LNCAP (cell line): ENCODE data around the gene SUPT3H.

ENCODE experiments used
- TF ChIP-seq, protein P1 (sequence below): fragments of 450-650 bp; IDR thresholded peaks from 2 replicates; pipeline ENCODE4 v1.5.1; 2017; ENCODE audit warnings: mild to moderate bottlenecking

Gene SUPT3H

DNA sequence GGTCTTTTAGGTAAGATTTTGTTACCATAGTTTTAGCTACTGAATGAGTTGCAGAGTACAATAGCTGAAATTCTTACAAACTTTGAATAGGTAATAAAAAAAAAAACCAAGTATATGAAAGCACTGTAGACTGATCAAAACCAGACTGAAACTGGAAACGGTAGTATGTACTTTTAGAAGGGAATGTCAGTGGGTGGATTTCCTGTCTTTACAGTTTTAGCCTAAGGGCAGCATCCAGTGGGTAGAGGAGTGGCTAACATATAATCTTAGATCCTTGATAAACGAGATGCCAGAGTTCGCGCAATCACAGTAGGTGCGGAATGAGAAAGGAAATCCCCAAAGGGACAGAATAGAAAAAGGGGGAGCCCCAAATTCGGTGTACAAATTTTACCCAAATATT, 435.5 kb downstream of the SUPT3H start:
- TF ChIP-seq, protein P1, sequence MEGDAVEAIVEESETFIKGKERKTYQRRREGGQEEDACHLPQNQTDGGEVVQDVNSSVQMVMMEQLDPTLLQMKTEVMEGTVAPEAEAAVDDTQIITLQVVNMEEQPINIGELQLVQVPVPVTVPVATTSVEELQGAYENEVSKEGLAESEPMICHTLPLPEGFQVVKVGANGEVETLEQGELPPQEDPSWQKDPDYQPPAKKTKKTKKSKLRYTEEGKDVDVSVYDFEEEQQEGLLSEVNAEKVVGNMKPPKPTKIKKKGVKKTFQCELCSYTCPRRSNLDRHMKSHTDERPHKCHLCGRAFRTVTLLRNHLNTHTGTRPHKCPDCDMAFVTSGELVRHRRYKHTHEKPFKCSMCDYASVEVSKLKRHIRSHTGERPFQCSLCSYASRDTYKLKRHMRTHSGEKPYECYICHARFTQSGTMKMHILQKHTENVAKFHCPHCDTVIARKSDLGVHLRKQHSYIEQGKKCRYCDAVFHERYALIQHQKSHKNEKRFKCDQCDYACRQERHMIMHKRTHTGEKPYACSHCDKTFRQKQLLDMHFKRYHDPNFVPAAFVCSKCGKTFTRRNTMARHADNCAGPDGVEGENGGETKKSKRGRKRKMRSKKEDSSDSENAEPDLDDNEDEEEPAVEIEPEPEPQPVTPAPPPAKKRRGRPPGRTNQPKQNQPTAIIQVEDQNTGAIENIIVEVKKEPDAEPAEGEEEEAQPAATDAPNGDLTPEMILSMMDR, result no peak

DNA sequence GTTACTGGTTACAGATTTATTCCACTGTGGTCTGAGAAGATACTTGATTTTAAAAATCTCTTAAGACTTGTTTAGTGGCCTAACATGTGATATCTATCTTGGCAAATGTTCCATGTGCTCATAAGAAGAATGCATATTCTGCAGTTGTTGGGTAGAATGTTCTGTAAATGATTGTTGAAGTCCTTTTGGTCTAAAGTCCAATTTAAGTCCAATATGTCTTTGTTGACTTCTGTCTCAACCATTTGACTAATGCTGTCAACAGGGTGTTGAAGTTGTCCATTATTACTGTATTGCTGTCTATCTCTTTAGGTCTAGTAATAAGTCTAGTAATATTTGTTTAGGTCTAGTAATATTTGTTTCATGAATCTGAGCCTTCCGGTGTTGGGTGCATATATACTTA, 437.4 kb downstream of the SUPT3H start:
- TF ChIP-seq, protein P1, result no peak

DNA sequence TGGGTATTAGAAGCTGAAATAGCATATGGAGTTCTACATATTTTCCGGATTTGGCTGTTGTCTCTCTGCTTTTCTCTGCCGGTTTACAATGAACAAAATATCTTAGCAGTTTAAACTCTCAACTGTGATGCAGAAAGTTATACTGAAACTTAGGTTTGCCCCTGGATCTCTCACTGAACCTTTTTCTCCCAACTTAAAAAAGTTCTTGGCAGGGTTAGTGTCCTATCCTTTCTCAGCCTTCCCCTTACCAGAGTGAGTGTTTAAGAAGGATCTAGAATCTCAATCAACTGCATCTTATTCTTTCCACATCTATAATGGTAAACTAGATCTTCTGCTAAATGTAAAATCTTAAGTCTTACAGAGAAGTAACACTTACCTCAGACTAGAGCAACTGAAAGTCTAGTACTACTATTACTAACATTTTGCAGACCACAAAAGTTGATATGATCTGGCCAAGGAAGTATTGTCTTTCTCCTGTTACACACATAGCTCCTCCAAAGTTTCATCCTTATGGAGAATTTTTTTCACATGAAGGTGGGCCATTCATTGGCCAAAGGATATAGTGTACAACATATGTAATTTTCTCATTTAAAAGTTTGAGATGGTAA, 441.9 kb downstream of the SUPT3H start:
- TF ChIP-seq, protein P1, result no peak

DNA sequence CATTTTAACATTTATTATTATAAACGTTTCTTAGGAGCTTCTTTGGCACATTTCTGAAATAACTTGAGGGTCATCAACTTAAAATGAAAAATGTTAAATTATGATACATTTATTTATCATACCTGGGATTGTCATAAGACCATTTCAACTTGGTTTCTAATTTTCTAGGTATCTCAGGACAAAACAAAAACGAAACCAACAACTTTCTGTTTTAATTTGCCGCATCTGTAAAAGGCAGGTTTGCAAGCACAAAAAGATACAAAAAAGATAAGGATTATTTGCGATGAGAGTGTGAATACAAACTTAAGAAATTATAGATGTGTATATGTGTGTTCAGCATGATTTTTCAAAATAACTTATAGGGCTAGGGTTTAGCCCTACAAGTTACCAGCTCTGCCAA, 444.6 kb downstream of the SUPT3H start:
- TF ChIP-seq, protein P1, result no peak

DNA sequence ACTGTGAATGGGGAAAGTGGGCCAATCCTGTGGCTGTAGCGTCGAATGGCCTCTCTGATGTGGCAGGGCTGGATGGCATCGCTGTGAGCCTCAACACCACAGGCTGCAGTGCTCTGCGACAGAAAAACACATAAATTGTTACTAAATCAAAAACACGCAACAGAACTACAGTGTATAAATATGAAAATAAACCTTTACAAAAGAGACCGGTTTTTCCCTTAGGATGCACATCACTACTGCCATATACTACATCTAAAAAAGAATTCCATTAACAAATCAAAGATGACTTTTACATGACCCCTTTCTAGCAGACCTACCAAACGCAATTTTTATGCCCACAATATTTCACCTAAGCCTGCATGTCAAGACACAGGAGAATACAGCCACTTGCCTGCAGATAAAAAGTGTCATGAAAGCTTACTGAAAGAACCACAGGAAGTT, 445.1 kb downstream of the SUPT3H start:
- TF ChIP-seq, protein P1, result no peak

DNA sequence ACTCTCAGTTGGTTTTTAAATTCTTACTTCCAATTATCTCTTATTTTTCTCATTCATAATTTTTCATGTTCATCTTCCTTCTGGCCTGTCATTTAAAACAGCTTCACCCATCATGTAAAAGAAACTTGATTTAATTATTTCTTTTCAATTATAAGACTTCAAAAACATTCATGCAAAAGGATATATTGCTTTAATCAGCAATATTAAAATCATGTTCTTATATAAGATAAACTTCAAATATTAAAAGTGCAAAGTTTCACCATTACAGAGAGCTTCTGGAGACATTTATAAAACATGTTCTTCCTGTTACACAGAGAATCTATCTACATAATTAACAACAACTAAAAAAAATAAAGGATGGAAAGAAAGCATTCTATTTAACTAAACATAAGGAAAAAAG, 446.3 kb downstream of the SUPT3H start:
- TF ChIP-seq, protein P1, result no peak

DNA sequence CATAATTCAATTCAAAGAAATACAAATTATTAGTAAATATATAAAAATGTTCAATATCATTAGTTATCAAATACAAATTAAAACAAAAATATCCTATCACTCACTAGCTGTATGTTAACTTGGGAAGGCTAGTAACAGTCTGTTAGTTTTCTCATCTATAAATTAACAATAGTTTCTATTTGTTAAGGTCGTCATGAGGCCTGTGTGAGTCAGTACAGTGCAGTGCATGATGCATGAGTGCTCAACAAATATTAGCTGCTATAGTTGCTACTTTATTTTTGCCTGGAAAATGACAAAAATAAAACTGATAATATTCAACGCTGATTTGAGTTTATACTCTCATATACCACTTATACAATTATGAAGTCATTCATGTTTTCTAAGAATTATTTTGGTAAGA, 451.2 kb downstream of the SUPT3H start:
- TF ChIP-seq, protein P1, result no peak
